ENCODE data around the gene RASA2. TPM values are rescaled to one million over a fixed set of nuclear protein-coding genes. Genes with fewer than 3 reads are reported as not detected.

The RASA2 gene
- total RNA-seq, 3 donors from 2014 or later = 15.2 to 43.2 (median 22.0) TPM

GRCh38 chr3:141447383-141447782, 39.4 kb upstream of the RASA2 start:
- Histone ChIP-seq H3K4me3 (no peak overlapping the region), H3K27ac (peak overlapping the region in 1 of 2 donors; percentile 36), H3K4me1 (peaks cover 0 to 6% of the 10 kb centered on the region in 2 donors), H3K9me3 (no peaks in the 10 kb centered on the region), H3K27me3 (no peaks in the 10 kb centered on the region), H3K36me3 (peaks cover 13% of the 10 kb centered on the region)
- intact Hi-C loops (cut with DNase I; ENCODE audit: low total_unique reads) = no loop called here
- DNase-seq (ENCODE audit: low spot score in 2 of 2) = no peak
- TF ChIP-seq CTCF (IDR thresholded peaks at IDR 0.05) (no peak), POLR2AphosphoS5 (IDR thresholded peaks at IDR 0.05) (no peak), POLR2A (IDR thresholded peaks at IDR 0.05) (no peak)

DNA sequence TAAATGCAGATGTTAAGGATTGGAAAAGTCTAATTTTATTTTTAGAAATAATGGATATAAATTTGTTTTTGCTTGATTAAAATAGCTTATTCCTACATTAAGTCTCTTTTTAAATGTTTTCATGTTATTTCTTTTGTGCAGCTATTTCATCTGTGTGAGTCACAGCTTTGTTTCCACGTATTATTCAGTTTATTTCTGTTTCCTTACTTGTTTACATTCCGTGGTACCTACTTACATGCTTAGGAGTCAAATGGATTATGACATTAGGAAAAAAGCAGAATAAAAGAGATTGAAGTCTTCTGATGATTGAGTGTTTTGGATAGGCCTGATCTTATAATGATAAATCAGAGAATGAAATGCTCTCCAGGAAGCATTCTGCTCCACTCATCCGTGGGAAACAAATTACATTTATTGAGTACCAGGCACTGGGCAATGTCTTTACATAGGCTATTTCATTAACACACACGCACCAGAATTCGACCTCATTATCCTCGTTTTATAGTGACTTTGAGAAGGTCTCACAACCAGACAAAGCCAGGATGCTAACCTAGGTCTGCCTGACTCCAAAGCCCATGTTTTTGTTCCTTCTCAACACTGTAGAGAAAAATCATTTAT, 38.1 kb upstream of the RASA2 start:
- Histone ChIP-seq H3K27ac (peak overlapping the region; percentile 22 to 49), H3K4me3 (no peak overlapping the region), H3K27me3 (no peaks in the 10 kb centered on the region), H3K9me3 (no peaks in the 10 kb centered on the region), H3K4me1 (peaks cover 0 to 7% of the 10 kb centered on the region in 2 donors), H3K36me3 (peaks cover 6% of the 10 kb centered on the region)
- DNase-seq (ENCODE audit: low spot score in 2 of 2) = no peak
- TF ChIP-seq POLR2A (IDR thresholded peaks at IDR 0.05) = no peak
- TF ChIP-seq CTCF (IDR thresholded peaks at IDR 0.05) = no peak
- no peak for TF ChIP-seq POLR2AphosphoS5 (IDR thresholded peaks at IDR 0.05)
- intact Hi-C loops (cut with DNase I; ENCODE audit: low total_unique reads) = no loop called here

DNA sequence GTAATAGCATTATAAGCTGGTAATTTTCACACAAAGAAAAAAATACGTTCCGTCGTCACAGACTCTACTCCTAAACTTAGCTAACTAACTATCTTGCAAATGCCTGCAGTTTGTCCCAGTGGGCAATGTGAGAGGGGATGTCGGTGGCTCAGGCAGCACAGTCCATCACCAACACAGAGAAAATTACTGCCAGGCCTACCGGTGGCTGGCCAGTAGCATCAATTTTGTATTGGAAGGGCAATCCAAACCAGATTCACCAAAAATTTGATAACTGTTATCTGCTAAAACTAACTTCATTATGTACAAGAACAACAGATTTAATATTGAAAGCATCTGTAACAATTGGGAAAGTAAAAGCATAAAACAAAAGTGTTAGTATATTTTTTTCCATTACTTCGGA, 37.4 kb upstream of the RASA2 start:
- intact Hi-C loops (cut with DNase I; ENCODE audit: low total_unique reads) = no loop called here
- TF ChIP-seq CTCF (IDR thresholded peaks at IDR 0.05) (no peak), POLR2A (IDR thresholded peaks at IDR 0.05) (no peak), POLR2AphosphoS5 (IDR thresholded peaks at IDR 0.05) (no peak)
- Histone ChIP-seq H3K4me3 (no peak overlapping the region), H3K27me3 (no peaks in the 10 kb centered on the region), H3K9me3 (no peaks in the 10 kb centered on the region), H3K4me1 (peaks cover 0 to 7% of the 10 kb centered on the region in 2 donors), H3K27ac (peak overlapping the region in 1 of 2 donors; percentile 22), H3K36me3 (no peaks in the 10 kb centered on the region)
- no peak for DNase-seq (ENCODE audit: low spot score in 2 of 2)

- Histone ChIP-seq H3K4me1 (peaks cover 0 to 7% of the 10 kb centered on the region in 2 donors), H3K4me3 (no peak overlapping the region), H3K36me3 (no peaks in the 10 kb centered on the region), H3K9me3 (no peaks in the 10 kb centered on the region), H3K27me3 (no peaks in the 10 kb centered on the region), H3K27ac (peak overlapping the region in 1 of 2 donors; percentile 40)
- TF ChIP-seq CTCF (IDR thresholded peaks at IDR 0.05) (no peak), POLR2AphosphoS5 (IDR thresholded peaks at IDR 0.05) (no peak), POLR2A (IDR thresholded peaks at IDR 0.05) (no peak)
- no peak for DNase-seq (ENCODE audit: low spot score in 2 of 2)
- intact Hi-C loops (cut with DNase I; ENCODE audit: low total_unique reads) = loop anchor here (10.0 kb wide), 1 partner anchor 136 kb away; no protein-coding TSS in a partner anchor
Measured at GRCh38 chr3:141450727-141451375, 36.0 kb upstream of the RASA2 start.

DNA sequence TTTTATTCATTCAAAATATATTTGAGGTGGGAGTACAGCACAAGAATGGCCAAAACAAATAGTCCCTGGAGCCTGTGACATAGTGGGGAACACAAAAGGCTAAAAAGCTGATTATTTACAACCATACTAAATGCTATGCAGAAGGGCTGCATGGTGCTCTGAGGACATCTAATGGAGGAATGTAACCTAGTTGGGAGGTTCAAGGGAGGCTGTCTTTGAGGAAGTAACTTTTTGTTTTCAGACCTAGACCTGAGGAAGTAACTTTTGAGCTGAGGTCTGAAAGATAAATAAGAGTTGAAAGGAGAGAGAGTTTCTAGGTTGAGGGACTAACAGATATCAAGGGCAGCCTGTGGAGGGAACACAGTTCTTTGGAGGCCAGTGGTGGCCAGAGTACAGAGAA, 34.8 kb upstream of the RASA2 start:
- intact Hi-C loops (cut with DNase I; ENCODE audit: low total_unique reads) = loop anchor here (10.0 kb wide), 1 partner anchor 137 kb away; no protein-coding TSS in a partner anchor
- no peaks in the 10 kb centered on the region for H3K27me3 ChIP-seq
- DNase-seq (ENCODE audit: low spot score in 2 of 2) = no peak

More for the DNA sequence above, 34.8 kb upstream of the RASA2 start:
- peaks cover 0 to 7% of the 10 kb centered on the region in 2 donors for H3K4me1 ChIP-seq
- peak overlapping the region; percentile 13 to 59 for H3K27ac ChIP-seq
- H3K4me3 ChIP-seq = no peak overlapping the region
- no peaks in the 10 kb centered on the region for H3K9me3 ChIP-seq
- H3K36me3 ChIP-seq = no peaks in the 10 kb centered on the region
- TF ChIP-seq POLR2A (IDR thresholded peaks at IDR 0.05) = no peak
- peak in 2 of 3 donors; percentile 53 to 65 for TF ChIP-seq CTCF (IDR thresholded peaks at IDR 0.05)
- no peak for TF ChIP-seq POLR2AphosphoS5 (IDR thresholded peaks at IDR 0.05)

Data from breast epithelium (tissue), 4 donors.